Endothelial cell of umbilical vein (primary cell): ENCODE data around the gene CHEK2. TPM values are rescaled to one million over a fixed set of nuclear protein-coding genes. Genes with fewer than 3 reads are reported as not detected.

Experiments
- BruUV-seq: library from RNA; stranded (reverse); fragments of 400-500 nt; replicated peaks from 2 replicates; lab custom pipeline; 2021; lab: Mats Ljungman, UMichigan
- CTCF ChIA-PET: fragments of 300-600, 350-600 bp; sonication (Branson Sonifier 250); formaldehyde crosslinking; loops from one replicate; lab custom pipeline; 2021; ENCODE audit warnings: antibody characterized with exemption, inconsistent platforms; lab: Charles Lee
- POLR2A ChIA-PET: fragments of 300-600, 350-600 bp; sonication (Branson Sonifier 250); formaldehyde crosslinking; loops from one replicate; lab custom pipeline; 2021; ENCODE audit warnings: antibody characterized with exemption, inconsistent platforms; lab: Charles Lee
- DNase-seq: peaks from one replicate; pipeline ENCODE4 v3.0.0-alpha.2; 2011; ENCODE audit warnings: low read depth, low spot score
- FAIRE-seq: peaks from 2 replicates; lab custom pipeline; 2011; peaks lifted over from hg19 to GRCh38; lab: Jason Lieb, UNC
- H2AFZ ChIP-seq: 2 replicates; pipeline ENCODE4 v1.6.0; 2012; ENCODE audit warnings: low read depth, low read length, control low read depth, inconsistent platforms
- H3K27ac ChIP-seq: 2 replicates; pipeline ENCODE4 v1.5.1; 2011; ENCODE audit warnings: low read depth, mild to moderate bottlenecking, control low read depth, low read length, moderate library complexity; ENCODE audit not compliant: insufficient read depth
- H3K27me3 ChIP-seq, 2 experiments: 2 replicates each; pipeline versions ENCODE4 v1.6.0 to v1.6.1; 2011; ENCODE audit warnings: low read length in 2 of 2, mixed read lengths in 1 of 2; ENCODE audit not compliant: control insufficient read depth in 2 of 2, insufficient read depth in 2 of 2
- H3K36me3 ChIP-seq, 2 experiments: 2 replicates in 1 of 2; 3 replicates in 1 of 2; pipeline ENCODE4 v1.5.1; 2011; ENCODE audit warnings: low read length in 2 of 2, mild to moderate bottlenecking in 1 of 2, moderate library complexity in 1 of 2; ENCODE audit not compliant: control insufficient read depth in 2 of 2, insufficient read depth in 2 of 2; ENCODE audit errors: extremely low read depth in 1 of 2
- H3K4me1 ChIP-seq: 3 replicates; pipeline ENCODE4 v1.5.1; 2011; ENCODE audit warnings: mild to moderate bottlenecking, low read length; ENCODE audit not compliant: control insufficient read depth, insufficient read depth; ENCODE audit errors: extremely low read depth
- H3K4me2 ChIP-seq: 2 replicates; pipeline ENCODE4 v1.6.1; 2011; ENCODE audit warnings: low read length, control low read depth, mixed read lengths; ENCODE audit not compliant: insufficient read depth
- H3K4me3 ChIP-seq, 3 experiments: fragments of 200-600 bp in 1 of 3; sonication (generic), shearing (Covaris generic) in 1 of 3; replicated peaks in 1 of 3; 2 replicates each; pipeline ENCODE4 v1.5.1; 2011 to 2016; ENCODE audit warnings: control low read depth in 3 of 3, low read length in 3 of 3, mild to moderate bottlenecking in 2 of 3, inconsistent platforms in 1 of 3, low read depth in 1 of 3, moderate library complexity in 1 of 3; ENCODE audit not compliant: insufficient read depth in 1 of 3
- H3K79me2 ChIP-seq: 2 replicates; pipeline ENCODE4 v1.6.0; 2012; ENCODE audit warnings: low read length, inconsistent platforms; ENCODE audit not compliant: control insufficient read depth, insufficient read depth
- H3K9ac ChIP-seq: replicated peaks from 2 replicates; pipeline ENCODE3; 2011; ENCODE audit warnings: low read length, control low read depth; ENCODE audit not compliant: insufficient read depth; ENCODE audit errors: extremely low read depth
- H3K9me1 ChIP-seq: replicated peaks from 3 replicates; pipeline ENCODE4 v1.6.0; 2011; ENCODE audit warnings: mild to moderate bottlenecking, low read length; ENCODE audit not compliant: control insufficient read depth, insufficient read depth; ENCODE audit errors: extremely low read depth
- H3K9me3 ChIP-seq: replicated peaks from 2 replicates; pipeline ENCODE4 v1.5.1; 2012; ENCODE audit warnings: low read length, inconsistent platforms; ENCODE audit not compliant: control insufficient read depth, insufficient read depth
- H4K20me1 ChIP-seq: replicated peaks from 2 replicates; pipeline ENCODE3; 2011; ENCODE audit warnings: mild to moderate bottlenecking, low read length; ENCODE audit not compliant: control insufficient read depth, insufficient read depth; ENCODE audit errors: extremely low read depth
- CTCF ChIP-seq, 2 donors: IDR thresholded peaks; 1 replicate in 1 of 2; 2 replicates in 1 of 2; pipeline ENCODE4 v1.5.1; 2011; ENCODE audit warnings: low read length in 2 of 2, mild to moderate bottlenecking in 2 of 2, moderate library complexity in 2 of 2, control low read depth in 1 of 2, inconsistent platforms in 1 of 2, low read depth in 1 of 2; ENCODE audit not compliant: insufficient read depth in 1 of 2; ENCODE audit errors: extremely low read depth in 1 of 2
- EZH2 ChIP-seq: IDR thresholded peaks from 2 replicates; pipeline ENCODE4 v1.6.1; 2012; ENCODE audit warnings: borderline replicate concordance, low read depth, mild to moderate bottlenecking, moderate library complexity, low read length, inconsistent platforms; ENCODE audit not compliant: severe bottlenecking
- FOS ChIP-seq: IDR thresholded peaks from 2 replicates; pipeline ENCODE4 v1.6.1; 2011; ENCODE audit warnings: mild to moderate bottlenecking, low read length, moderate library complexity, borderline replicate concordance; ENCODE audit not compliant: insufficient read depth
- GATA2 ChIP-seq: IDR thresholded peaks from 2 replicates; pipeline ENCODE4 v1.7.0; 2011; ENCODE audit warnings: low read depth, mild to moderate bottlenecking, moderate library complexity, mixed read lengths, low read length; ENCODE audit not compliant: insufficient read length, insufficient read depth
- JUN ChIP-seq: IDR thresholded peaks from 2 replicates; pipeline ENCODE4 v1.6.1; 2011; ENCODE audit warnings: borderline replicate concordance, low read depth; ENCODE audit not compliant: insufficient read length, insufficient read depth
- MAX ChIP-seq: IDR thresholded peaks from 2 replicates; pipeline ENCODE4 v1.6.1; 2011; ENCODE audit not compliant: insufficient read depth, insufficient read length
- MYC ChIP-seq: IDR thresholded peaks from one replicate; pipeline ENCODE4 v1.6.1; 2011; ENCODE audit warnings: mild to moderate bottlenecking, low read depth, low read length
- POLR2A ChIP-seq: IDR thresholded peaks from 2 replicates; pipeline ENCODE4 v1.6.1; 2012; ENCODE audit warnings: low read depth, mild to moderate bottlenecking, control low read depth, low read length
- POLR2AphosphoS5 ChIP-seq: IDR thresholded peaks from 2 replicates; pipeline ENCODE4 v1.6.1; 2012; ENCODE audit warnings: low read depth, mild to moderate bottlenecking, control low read depth, low read length, moderate library complexity; ENCODE audit not compliant: insufficient read depth
- dilution Hi-C: fragments of 300-500 bp; cut with MboI; formaldehyde crosslinking; loops from one replicate; pipeline ENCODE4 v1.15.0; 2019; ENCODE audit warnings: low sequenced_read_pairs; ENCODE audit not compliant: extremely low pct_ligation_motif_present
- intact Hi-C: fragments of 100-400 bp; cut with micrococcal nuclease; formaldehyde crosslinking; loops from one replicate; pipeline ENCODE4 v1.10.0; 2022
- polyA plus RNA-seq, 4 experiments: library from polyadenylated mRNA; depleted of rRNA in 3 of 4; stranded (reverse) in 3 of 4; unstranded in 1 of 4; fragments of >200 nt; gene quantifications; 2 replicates each; pipeline versions ENCODE4 v1.2.1 to v1.2.3, GENCODE V29; 2011 to 2012; ENCODE audit warnings: missing spikeins in 1 of 4
- total RNA-seq: library from RNA; stranded (reverse); gene quantifications from 2 replicates; pipeline ENCODE4 v1.2.3, GENCODE V29; 2021

The CHEK2 gene
- total and polyA plus RNA-seq, 2 donors (not counting 3 experiments of a cell fraction or from before 2014, with no cell fraction given), result 24.6 to 24.9 TPM

- no peaks in the 10 kb centered on the region for H3K27me3 ChIP-seq
- no peak overlapping the region for H2AFZ ChIP-seq
- no TSS peak for BruUV-seq
- dilution Hi-C loops (no loop called here), intact Hi-C loops (no loop called here)
- no peaks in the 10 kb centered on the region for H3K4me1 ChIP-seq
- no peak overlapping the region for H3K27ac ChIP-seq
- no peak overlapping the region for H3K9ac ChIP-seq
- no peaks in the 10 kb centered on the region for H3K79me2 ChIP-seq
- no peaks in the 10 kb centered on the region for H3K9me1 ChIP-seq
- H3K4me2 ChIP-seq, result no peak overlapping the region
- H3K36me3 ChIP-seq, result peaks cover 0 to 2% of the 10 kb centered on the region in 2 experiments
- no peaks in the 10 kb centered on the region for H3K9me3 ChIP-seq
- no peak for TF ChIP-seq EZH2
- TF ChIP-seq POLR2AphosphoS5, result no peak
- POLR2A ChIA-PET, result no interaction called here
- CTCF ChIA-PET, result interaction anchor here (1.8 kb wide), 1 partner anchor 43 kb away, joined by 3 read pairs; no protein-coding TSS in a partner anchor
- H3K4me3 ChIP-seq, result no peak overlapping the region
- no peak for DNase-seq
- no peak for FAIRE-seq
- H4K20me1 ChIP-seq, result no peaks in the 10 kb centered on the region
These were observed 12.9 kb downstream of the CHEK2 start for GRCh38 chr22:28728621-28729313.

- no peak overlapping the region for H3K4me3 ChIP-seq
- H4K20me1 ChIP-seq, result no peaks in the 10 kb centered on the region
- H3K4me2 ChIP-seq, result no peak overlapping the region
- no peaks in the 10 kb centered on the region for H3K79me2 ChIP-seq
- peaks cover 0 to 2% of the 10 kb centered on the region in 2 experiments for H3K36me3 ChIP-seq
- H3K9ac ChIP-seq, result no peak overlapping the region
- H3K27ac ChIP-seq, result no peak overlapping the region
- no peaks in the 10 kb centered on the region for H3K9me3 ChIP-seq
- no peak for FAIRE-seq
- CTCF ChIA-PET, result interaction anchor here (1.7 kb wide), 1 partner anchor 127 kb away, joined by 3 read pairs; no protein-coding TSS in a partner anchor
- no peaks in the 10 kb centered on the region for H3K4me1 ChIP-seq
- dilution Hi-C loops, result no loop called here
- H3K27me3 ChIP-seq, result no peaks in the 10 kb centered on the region
- intact Hi-C loops, result no loop called here
- BruUV-seq, result no TSS peak
- no peak for TF ChIP-seq EZH2
- TF ChIP-seq CTCF (IDR thresholded peaks at IDR 0.05; ENCODE audit: extremely low read depth in 1 of 2, insufficient read depth in 1 of 2, low read depth in 1 of 2, low read length in 2 of 2), result no peak
- no peak for TF ChIP-seq GATA2
- no peak for TF ChIP-seq FOS
- no peak for TF ChIP-seq POLR2A
- no peak for TF ChIP-seq MYC
- TF ChIP-seq JUN, result no peak
- no peak for TF ChIP-seq POLR2AphosphoS5
- TF ChIP-seq MAX, result no peak
- no peak for DNase-seq
- POLR2A ChIA-PET, result no interaction called here
- no peaks in the 10 kb centered on the region for H3K9me1 ChIP-seq
- H2AFZ ChIP-seq, result no peak overlapping the region
These were observed 13.6 kb downstream of the CHEK2 start for GRCh38 chr22:28728002-28728401.
